ENCODE measurements around the gene DNAH17. TPM values are rescaled to one million over a fixed set of nuclear protein-coding genes. Genes with fewer than 3 reads are reported as not detected.

DNAH17 gene
- total RNA-seq, 1 experiment from 2014 or later = 0.13 TPM

GRCh38 chr17:78491236-78492115 is 85.7 kb downstream of the DNAH17 start:
- H3K27ac ChIP-seq (ENCODE audit: insufficient read length, low read depth, low read length) = no peak overlapping the region
- TF ChIP-seq CTCF (conservative IDR thresholded peaks at IDR 0.05) = no peak
- no peak overlapping the region for H2BK20ac ChIP-seq (ENCODE audit: low read depth, low read length, poor library complexity, severe bottlenecking)
- H3T11ph ChIP-seq (ENCODE audit: low read length) = no peak overlapping the region
- H3K18ac ChIP-seq (ENCODE audit: insufficient read length, low read depth, low read length) = no peak overlapping the region
- H3K9me3 ChIP-seq (ENCODE audit: control insufficient read depth, low read depth, low read length) = no peaks in the 10 kb centered on the region
- no peak overlapping the region for H3K23ac ChIP-seq (ENCODE audit: insufficient read length, low read depth, low read length)
- Mint-ChIP-seq H3K4me1 (no peaks in the 10 kb centered on the region), H3K36me3 (ENCODE audit: insufficient read depth in 1 of 3, low read depth in 3 of 3) (peaks cover 0 to 3% (median 0%) of the 10 kb centered on the region in 3 experiments; a peak in 4 of 7 replicates), H3K4me3 (no peak overlapping the region), H3K27me3 (ENCODE audit: low read depth) (peaks cover 16% of the 10 kb centered on the region), H3K9me3 (no peaks in the 10 kb centered on the region), H3K27ac (no peak overlapping the region; a peak in 2 of 7 replicates)
- no peak overlapping the region; the same call in 1 of the 2 replicates for H3K14ac ChIP-seq (ENCODE audit: insufficient read depth, low read length)
- no peak overlapping the region for H4K5ac ChIP-seq (ENCODE audit: insufficient read length, low read depth, low read length)
- no CpG with 5 or more reads among the region's 31 CpGs for WGBS (ENCODE audit: extremely low coverage, insufficient read length, low lambda C conversion rate)
- no peak overlapping the region for H3K4ac ChIP-seq (ENCODE audit: low read depth, low read length)
- no peak overlapping the region for H2BK15ac ChIP-seq (ENCODE audit: low read depth, low read length)
- no peaks in the 10 kb centered on the region for H3K79me1 ChIP-seq (ENCODE audit: insufficient read depth, low read depth, low read length, poor library complexity, severe bottlenecking)
- H3K56ac ChIP-seq (ENCODE audit: insufficient read length, low read depth, low read length) = no peak overlapping the region
- no peaks in the 10 kb centered on the region for H4K20me1 ChIP-seq (ENCODE audit: control insufficient read depth, insufficient read depth, insufficient read length)
- no peaks in the 10 kb centered on the region for H3K79me2 ChIP-seq (ENCODE audit: insufficient read depth, low read length)
- H2AK5ac ChIP-seq (ENCODE audit: insufficient read length, low read length) = no peak overlapping the region
- H2BK120ac ChIP-seq (ENCODE audit: low read depth, low read length, poor library complexity, severe bottlenecking) = no peak overlapping the region
- no peak overlapping the region for H2AFZ ChIP-seq (ENCODE audit: low read length)
- no peak overlapping the region for H3K9ac ChIP-seq (ENCODE audit: extremely low read depth, insufficient read length, low read length)
- no peak overlapping the region for H4K8ac ChIP-seq (replicated peaks; ENCODE audit: insufficient read length, low read depth, low read length)
- H2BK5ac ChIP-seq (ENCODE audit: insufficient read length, low read length) = no peak overlapping the region
- no peak overlapping the region for H4K91ac ChIP-seq (ENCODE audit: insufficient read length, low read depth, low read length)
- no peaks in the 10 kb centered on the region for H3K27me3 ChIP-seq (ENCODE audit: insufficient read depth, low read length)
- H3K4me1 ChIP-seq (ENCODE audit: insufficient read depth, low read length) = no peaks in the 10 kb centered on the region
- no peaks in the 10 kb centered on the region for H3K23me2 ChIP-seq (ENCODE audit: insufficient read length, low read depth, low read length, poor library complexity, severe bottlenecking)
- H3K4me2 ChIP-seq (ENCODE audit: insufficient read depth, insufficient read length, low read length) = no peak overlapping the region
- no peak overlapping the region for H2BK12ac ChIP-seq (ENCODE audit: insufficient read length, low read depth, low read length)
- no peak for DNase-seq

Measured in H9 (cell line).